Nephron (organoid): ENCODE measurements around the gene POU3F2.
A peak's percentile ranks its signal among the peaks of the same experiment; 100 is the strongest.

ENCODE experiments used
- H3K27ac Mint-ChIP-seq, 3 experiments: 2 replicates each; pipeline ENCODE4 v1.8.0; 2020; ENCODE audit warnings: mixed read lengths in 3 of 3, mild to moderate bottlenecking in 2 of 3, moderate library complexity in 1 of 3
- H3K27me3 Mint-ChIP-seq: 2 replicates; pipeline ENCODE4 v1.8.0; 2021; ENCODE audit warnings: low read depth, mild to moderate bottlenecking, moderate library complexity, mixed read lengths
- H3K36me3 Mint-ChIP-seq: 2 replicates; pipeline ENCODE4 v1.8.0; 2020; ENCODE audit warnings: low read depth, mixed read lengths
- H3K4me1 Mint-ChIP-seq: 2 replicates; pipeline ENCODE4 v1.8.0; 2020; ENCODE audit warnings: mixed read lengths
- H3K4me3 Mint-ChIP-seq, 3 experiments: 2 replicates each; pipeline ENCODE4 v1.8.0; 2020; ENCODE audit warnings: mild to moderate bottlenecking in 3 of 3, mixed read lengths in 3 of 3, moderate library complexity in 2 of 3
- H3K9me3 Mint-ChIP-seq: 2 replicates; pipeline ENCODE4 v1.8.0; 2020; ENCODE audit warnings: mixed read lengths
- CTCF ChIP-seq, 3 experiments: fragments of 200-600 bp; sonication (generic); IDR thresholded peaks; one replicate each; pipeline ENCODE4 v1.5.0; 2021; ENCODE audit warnings: antibody characterized with exemption in 3 of 3; ENCODE audit not compliant: unreplicated experiment in 3 of 3

Gene POU3F2

DNA sequence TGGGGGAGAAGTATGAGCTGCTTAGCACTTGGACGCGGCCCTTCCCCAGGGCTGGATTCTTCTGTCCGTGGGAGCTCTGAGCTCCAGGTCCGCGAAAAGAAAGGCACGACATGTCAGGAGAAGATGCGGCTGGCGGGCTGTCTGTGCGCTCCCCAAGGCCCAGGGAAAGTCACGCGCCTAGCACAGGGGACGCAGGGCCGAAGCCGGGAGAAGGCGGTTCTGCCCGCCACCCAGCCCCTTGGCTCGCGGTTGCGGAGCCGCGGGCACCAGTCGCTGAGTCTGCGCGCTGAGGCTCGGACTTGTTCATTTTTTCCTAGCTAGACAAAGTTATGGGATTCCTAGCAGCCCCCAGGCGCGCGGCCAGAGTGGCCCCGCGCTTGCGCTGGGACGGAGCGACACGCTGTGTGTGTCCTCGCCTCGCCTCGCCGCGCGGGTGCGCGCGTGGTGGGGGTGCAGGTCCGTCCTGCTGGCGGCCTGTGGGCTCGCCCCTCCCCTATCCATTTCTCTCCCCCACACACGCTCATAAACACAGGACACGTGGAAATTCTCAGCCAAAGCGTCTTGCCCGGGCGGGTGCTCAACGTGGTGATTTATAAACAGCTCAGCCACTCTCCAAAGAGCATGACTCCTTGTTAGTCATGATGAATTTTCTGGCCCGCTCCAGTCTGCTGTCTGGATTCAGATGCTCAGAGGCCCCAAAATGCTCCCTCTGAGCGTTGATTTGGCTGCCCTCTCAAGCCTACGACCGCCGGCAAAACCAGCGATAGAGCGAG lies 1.9 kb upstream of the POU3F2 start:
- Mint-ChIP-seq H3K36me3 (no peaks in the 10 kb centered on the region), H3K9me3 (no peaks in the 10 kb centered on the region), H3K4me1 (peaks cover 50% of the 10 kb centered on the region), H3K27ac (no peak overlapping the region), H3K27me3 (peaks cover 95% of the 10 kb centered on the region), H3K4me3 (peak overlapping the region; percentile 84 to 91 (median 87))
- TF ChIP-seq CTCF (IDR thresholded peaks at IDR 0.05; ENCODE audit: unreplicated experiment in 3 of 3) = no peak

DNA sequence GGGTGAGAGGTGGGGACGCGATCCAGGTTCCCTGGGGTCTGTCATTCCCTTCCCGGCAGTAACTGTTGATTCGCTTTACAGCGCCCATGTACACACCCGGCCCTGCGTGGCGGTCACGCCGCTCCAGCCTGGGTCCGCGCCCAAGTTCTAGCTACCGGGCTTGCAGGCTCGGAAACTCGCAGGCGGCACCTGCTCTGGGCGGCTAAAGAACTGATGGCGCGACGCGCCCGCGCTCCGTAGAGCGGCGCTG lies 1.4 kb upstream of the POU3F2 start:
- Mint-ChIP-seq H3K4me1 (peaks cover 49% of the 10 kb centered on the region), H3K27me3 (peaks cover 95% of the 10 kb centered on the region), H3K4me3 (peak overlapping the region; percentile 84 to 91 (median 87)), H3K27ac (no peak overlapping the region), H3K36me3 (no peaks in the 10 kb centered on the region), H3K9me3 (no peaks in the 10 kb centered on the region)
- no peak for TF ChIP-seq CTCF (IDR thresholded peaks at IDR 0.05; ENCODE audit: unreplicated experiment in 3 of 3)

GRCh38 chr6:98833307-98834059 lies 891 bp upstream of the POU3F2 start:
- Mint-ChIP-seq H3K36me3 (no peaks in the 10 kb centered on the region), H3K4me1 (peaks cover 45% of the 10 kb centered on the region), H3K27me3 (peaks cover 95% of the 10 kb centered on the region), H3K27ac (no peak overlapping the region), H3K4me3 (peak overlapping the region; percentile 84 to 91 (median 87)), H3K9me3 (no peaks in the 10 kb centered on the region)
- no peak for TF ChIP-seq CTCF (IDR thresholded peaks at IDR 0.05; ENCODE audit: unreplicated experiment in 3 of 3)

DNA sequence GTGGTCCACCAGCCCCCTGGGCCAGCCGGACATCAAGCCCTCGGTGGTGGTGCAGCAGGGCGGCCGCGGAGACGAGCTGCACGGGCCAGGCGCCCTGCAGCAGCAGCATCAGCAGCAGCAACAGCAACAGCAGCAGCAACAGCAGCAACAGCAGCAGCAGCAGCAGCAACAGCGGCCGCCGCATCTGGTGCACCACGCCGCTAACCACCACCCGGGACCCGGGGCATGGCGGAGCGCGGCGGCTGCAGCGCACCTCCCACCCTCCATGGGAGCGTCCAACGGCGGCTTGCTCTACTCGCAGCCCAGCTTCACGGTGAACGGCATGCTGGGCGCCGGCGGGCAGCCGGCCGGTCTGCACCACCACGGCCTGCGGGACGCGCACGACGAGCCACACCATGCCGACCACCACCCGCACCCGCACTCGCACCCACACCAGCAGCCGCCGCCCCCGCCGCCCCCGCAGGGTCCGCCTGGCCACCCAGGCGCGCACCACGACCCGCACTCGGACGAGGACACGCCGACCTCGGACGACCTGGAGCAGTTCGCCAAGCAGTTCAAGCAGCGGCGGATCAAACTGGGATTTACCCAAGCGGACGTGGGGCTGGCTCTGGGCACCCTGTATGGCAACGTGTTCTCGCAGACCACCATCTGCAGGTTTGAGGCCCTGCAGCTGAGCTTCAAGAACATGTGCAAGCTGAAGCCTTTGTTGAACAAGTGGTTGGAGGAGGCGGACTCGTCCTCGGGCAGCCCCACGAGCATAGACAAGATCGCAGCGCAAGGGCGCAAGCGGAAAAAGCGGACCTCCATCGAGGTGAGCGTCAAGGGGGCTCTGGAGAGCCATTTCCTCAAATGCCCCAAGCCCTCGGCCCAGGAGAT lies 1.0 kb downstream of the POU3F2 start:
- Mint-ChIP-seq H3K4me3 (peak overlapping the region; percentile 69 to 80 (median 71)), H3K27ac (no peak overlapping the region), H3K4me1 (peaks cover 33% of the 10 kb centered on the region)

More for the DNA sequence above, 1.0 kb downstream of the POU3F2 start:
- H3K27me3 Mint-ChIP-seq = peaks cover 95% of the 10 kb centered on the region
- H3K36me3 Mint-ChIP-seq = no peaks in the 10 kb centered on the region
- peaks cover 1% of the 10 kb centered on the region for H3K9me3 Mint-ChIP-seq
- TF ChIP-seq CTCF (IDR thresholded peaks at IDR 0.05; ENCODE audit: unreplicated experiment in 3 of 3) = no peak
